ENCODE measurements around the gene SAP30L.

The SAP30L gene, protein sequence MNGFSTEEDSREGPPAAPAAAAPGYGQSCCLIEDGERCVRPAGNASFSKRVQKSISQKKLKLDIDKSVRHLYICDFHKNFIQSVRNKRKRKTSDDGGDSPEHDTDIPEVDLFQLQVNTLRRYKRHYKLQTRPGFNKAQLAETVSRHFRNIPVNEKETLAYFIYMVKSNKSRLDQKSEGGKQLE

DNA sequence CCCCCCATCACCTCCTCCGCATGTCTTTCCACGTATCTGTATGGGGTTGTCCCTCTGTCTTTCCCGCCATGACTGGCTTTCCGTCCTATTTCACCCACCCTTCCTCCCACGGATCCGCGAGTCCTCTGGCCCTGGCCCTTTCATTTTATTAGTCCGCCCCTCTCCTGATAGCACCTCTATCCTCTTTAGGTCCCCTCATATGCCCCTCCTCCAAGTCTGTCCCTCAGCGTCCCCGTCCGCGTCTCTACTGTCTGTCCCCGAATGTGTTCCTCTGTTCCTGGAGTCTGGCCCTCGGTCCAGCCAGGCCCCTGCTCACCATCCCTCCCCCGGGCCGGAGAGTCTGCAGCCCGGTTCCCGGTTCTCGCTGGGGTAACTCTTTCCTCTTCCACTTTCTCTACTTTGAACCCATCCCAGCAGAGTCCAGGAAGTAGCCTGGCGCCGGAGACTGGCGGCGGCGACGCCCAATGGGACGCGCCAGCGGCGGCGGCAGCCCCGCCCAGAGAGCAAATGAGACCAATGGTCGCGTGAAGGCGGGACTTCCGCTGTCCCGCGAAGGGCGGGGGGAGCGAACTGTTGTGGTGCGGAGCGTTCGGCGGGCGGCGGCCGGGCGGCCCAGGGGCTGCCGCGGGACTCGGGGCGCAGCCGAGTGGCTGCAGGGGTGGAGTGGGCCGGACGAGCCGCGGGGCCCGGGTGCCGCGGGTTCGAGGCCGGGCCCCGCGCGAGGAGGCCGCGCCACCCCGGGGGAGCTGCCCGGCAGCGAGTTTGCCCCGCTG, at the start of gene SAP30L:
Gene SAP30L (plus strand): TSS at position 576 of the 773 bp plus-strand sequence. CDS start 608 bp downstream, outside the sequence.
- H3K4me1 Mint-ChIP-seq = peaks cover 18 to 38% of the 10 kb centered on the region in 2 donors
- peaks cover 27 to 31% of the 10 kb centered on the region in 2 donors for H3K36me3 Mint-ChIP-seq
- H3K9me3 Mint-ChIP-seq = no peaks in the 10 kb centered on the region
- H3K27me3 Mint-ChIP-seq = no peaks in the 10 kb centered on the region
- ATAC-seq (replicated peaks) (peak; percentile 94 to 95), DNase-seq (peak; percentile 97)
- H3K4me3 Mint-ChIP-seq = peak within 1 kb of the TSS; percentile 93 to 100
- peak within 1 kb of the TSS; percentile 98 for H3K27ac Mint-ChIP-seq

DNA sequence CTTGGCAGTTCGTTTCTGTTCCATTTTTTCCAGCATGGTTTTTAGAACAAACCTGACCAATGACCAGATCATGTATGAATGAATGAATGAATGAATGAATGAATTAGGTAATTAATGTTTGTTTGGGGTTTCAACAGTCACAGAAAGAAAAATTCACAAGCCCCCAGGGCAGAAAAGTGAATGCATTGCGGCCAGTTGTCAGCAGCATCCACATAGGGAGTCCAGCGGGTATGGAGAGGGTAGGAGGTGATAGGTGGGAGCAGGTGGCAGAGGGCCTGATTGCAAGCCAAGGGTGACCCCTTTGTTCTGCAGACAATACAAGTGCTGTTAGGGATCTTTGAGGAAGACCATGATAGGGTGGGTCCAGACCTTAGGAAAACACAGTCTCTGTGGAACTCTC, 49.7 kb upstream of the SAP30L start:
- peaks cover 20 to 47% of the 10 kb centered on the region in 2 donors for H3K36me3 Mint-ChIP-seq
- no peak overlapping the region for H3K4me3 Mint-ChIP-seq
- no peaks in the 10 kb centered on the region for H3K9me3 Mint-ChIP-seq
- H3K27me3 Mint-ChIP-seq = no peaks in the 10 kb centered on the region
- no peak for ATAC-seq (replicated peaks)
- no peak overlapping the region for H3K27ac Mint-ChIP-seq
- no peak for DNase-seq
- H3K4me1 Mint-ChIP-seq = peaks cover 5 to 14% of the 10 kb centered on the region in 2 donors

DNA sequence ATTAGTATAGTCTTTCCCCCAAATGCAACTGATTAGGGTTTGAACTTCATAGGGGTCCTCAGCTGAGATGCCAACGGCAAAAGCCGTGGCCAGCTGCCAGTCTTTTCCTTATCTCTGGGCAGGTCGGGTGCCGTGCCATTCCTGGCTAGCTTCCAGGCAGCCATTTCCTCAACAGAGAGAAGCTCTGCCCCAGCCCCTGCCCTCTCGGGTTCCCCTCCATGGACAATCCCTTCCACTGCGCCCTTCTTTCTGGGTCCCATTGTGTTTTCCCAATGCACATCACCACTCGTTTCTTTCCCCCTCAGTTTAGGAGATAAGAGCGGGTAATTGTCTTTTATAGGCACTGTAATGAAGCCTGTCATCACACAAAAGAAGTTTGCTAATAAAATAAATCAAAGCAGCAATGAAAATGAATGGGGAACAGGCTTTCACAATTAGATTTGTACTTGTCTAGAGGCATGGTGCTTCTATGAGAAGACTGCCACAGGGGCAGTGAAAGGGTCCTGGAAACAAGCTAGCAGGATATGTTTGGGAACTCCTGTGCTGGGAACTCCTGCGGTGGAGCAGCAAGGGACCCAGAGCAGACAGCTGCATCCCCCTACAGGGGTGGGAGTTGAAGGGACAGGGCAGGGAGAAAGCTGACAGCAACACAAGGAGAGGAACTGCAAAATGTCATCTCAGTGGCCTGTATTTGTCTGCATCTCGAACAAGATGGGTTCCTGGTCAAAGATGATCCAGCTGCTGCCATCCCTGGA, 48.0 kb upstream of the SAP30L start:
- Mint-ChIP-seq H3K4me3 (no peak overlapping the region), H3K27ac (no peak overlapping the region), H3K36me3 (peaks cover 9 to 36% of the 10 kb centered on the region in 2 donors), H3K9me3 (no peaks in the 10 kb centered on the region), H3K4me1 (peaks cover 5 to 14% of the 10 kb centered on the region in 2 donors), H3K27me3 (no peaks in the 10 kb centered on the region)
- ATAC-seq (replicated peaks) (no peak), DNase-seq (no peak)

DNA sequence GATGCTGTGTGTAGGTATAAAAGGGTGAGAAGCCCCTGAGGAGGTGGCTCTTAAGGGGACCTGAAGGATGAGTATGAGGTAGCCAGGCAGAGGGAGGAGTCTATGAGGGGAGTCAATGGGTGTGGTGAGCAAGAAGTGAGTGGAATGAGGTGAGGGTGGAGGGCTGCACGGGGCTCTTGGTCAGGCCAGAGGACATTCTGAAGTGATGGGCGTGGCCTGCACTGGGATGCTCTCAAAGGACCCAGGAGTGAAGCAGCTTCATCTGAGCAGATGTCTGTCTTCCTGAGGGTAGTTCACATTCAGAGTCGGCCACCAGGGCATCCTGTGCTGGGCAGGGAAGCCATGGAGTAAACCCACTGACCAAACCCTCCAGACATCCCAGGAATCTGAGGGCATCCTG, 45.1 kb upstream of the SAP30L start:
- Mint-ChIP-seq H3K27ac (no peak overlapping the region), H3K36me3 (peaks cover 1 to 23% of the 10 kb centered on the region in 2 donors), H3K9me3 (no peaks in the 10 kb centered on the region), H3K4me1 (peaks cover 8 to 22% of the 10 kb centered on the region in 2 donors), H3K4me3 (no peak overlapping the region), H3K27me3 (no peaks in the 10 kb centered on the region)
- no peak for DNase-seq
- no peak for ATAC-seq (replicated peaks)

DNA sequence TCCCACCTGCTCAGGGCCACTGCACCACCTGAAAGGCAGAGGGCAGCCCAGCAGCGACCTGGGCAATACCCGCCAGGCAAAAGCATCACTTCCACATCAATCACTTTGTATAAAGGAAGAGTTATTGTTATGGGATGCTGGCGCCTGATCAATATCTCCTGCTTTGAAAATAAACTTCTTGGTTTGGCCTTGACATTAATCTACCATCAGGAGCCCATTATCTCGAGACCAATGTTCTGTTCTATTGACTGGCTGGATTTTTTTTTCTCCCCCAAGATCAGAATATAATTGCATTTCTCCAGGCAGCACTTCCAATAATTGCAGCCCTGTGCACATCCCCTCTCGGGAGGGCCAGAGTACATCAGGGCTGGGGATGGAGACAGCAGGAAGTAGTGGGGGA, 44.4 kb upstream of the SAP30L start:
- ATAC-seq (replicated peaks) = no peak
- Mint-ChIP-seq H3K27me3 (no peaks in the 10 kb centered on the region), H3K27ac (no peak overlapping the region), H3K36me3 (peaks cover 1 to 17% of the 10 kb centered on the region in 2 donors), H3K9me3 (no peaks in the 10 kb centered on the region), H3K4me1 (peaks cover 7 to 16% of the 10 kb centered on the region in 2 donors), H3K4me3 (no peak overlapping the region)
- DNase-seq = no peak

DNA sequence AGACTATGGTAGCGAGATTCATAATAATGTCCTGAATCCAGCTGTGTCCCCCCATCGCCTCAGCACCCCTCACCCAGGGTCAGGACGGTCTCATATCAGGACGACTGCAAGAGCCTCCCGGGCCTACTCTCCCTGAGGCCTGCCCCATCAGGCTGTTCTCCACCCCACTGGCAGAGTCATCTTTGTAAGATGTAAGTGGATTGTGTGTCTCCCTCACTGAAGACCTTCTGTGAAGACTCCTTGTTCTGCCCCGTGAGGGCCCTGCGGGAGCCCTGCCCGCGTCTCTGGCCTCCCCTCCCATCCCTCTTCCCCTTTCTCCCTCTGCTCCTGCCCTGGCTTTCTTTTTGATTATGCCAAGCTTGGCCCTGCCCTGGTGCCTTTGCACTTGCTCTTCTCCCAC, 43.9 kb upstream of the SAP30L start:
- ATAC-seq (replicated peaks) = no peak
- Mint-ChIP-seq H3K27ac (no peak overlapping the region), H3K36me3 (peaks cover 1 to 20% of the 10 kb centered on the region in 2 donors)

DNA sequence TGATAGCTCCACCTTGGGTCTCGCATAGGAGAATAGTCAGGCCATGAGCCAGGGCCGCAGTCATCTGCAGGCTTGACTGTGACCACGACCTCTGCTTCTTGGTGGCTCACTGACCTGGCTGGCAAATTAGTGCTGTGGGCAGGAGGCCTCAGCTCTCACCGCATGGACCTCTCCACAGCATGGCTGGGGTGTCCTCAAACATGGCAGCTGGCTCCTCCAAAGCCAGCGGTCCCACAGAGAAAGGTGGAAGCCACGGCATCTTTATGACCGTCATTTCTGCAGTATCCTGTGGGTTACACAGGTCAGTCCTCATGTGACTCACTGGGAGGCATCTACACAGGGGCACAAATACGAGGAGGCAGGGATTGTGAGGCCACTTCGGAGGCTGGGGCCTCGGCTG, 43.2 kb upstream of the SAP30L start:
- Mint-ChIP-seq H3K4me1 (peaks cover 7 to 16% of the 10 kb centered on the region in 2 donors), H3K36me3 (peaks cover 1 to 22% of the 10 kb centered on the region in 2 donors), H3K4me3 (no peak overlapping the region), H3K9me3 (no peaks in the 10 kb centered on the region), H3K27ac (no peak overlapping the region), H3K27me3 (no peaks in the 10 kb centered on the region)
- no peak for ATAC-seq (replicated peaks)
- no peak for DNase-seq

More for the DNA sequence above, 43.9 kb upstream of the SAP30L start:
- no peak for DNase-seq
- Mint-ChIP-seq H3K4me3 (no peak overlapping the region), H3K4me1 (peaks cover 7 to 16% of the 10 kb centered on the region in 2 donors), H3K27me3 (no peaks in the 10 kb centered on the region), H3K9me3 (no peaks in the 10 kb centered on the region)

DNA sequence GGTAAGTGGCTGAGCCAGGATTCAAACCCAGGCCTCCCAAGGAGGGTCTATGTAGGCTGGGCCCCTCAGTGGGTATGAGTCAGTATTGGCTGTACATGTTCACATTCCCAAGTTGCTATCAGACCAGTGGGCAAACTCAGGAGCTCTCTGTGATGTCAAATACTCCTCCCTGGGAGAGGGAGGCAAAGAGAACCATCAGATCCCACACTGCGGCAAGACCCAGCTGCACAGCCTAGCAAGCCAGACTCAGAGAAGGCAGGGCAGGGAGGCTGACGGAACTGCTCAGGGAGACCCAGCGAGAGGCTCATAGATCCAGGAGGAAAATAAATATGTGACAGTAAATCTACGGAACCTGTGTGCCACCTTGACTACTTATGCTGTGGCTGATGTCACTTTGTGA, 42.6 kb upstream of the SAP30L start:
- Mint-ChIP-seq H3K4me1 (peaks cover 7 to 16% of the 10 kb centered on the region in 2 donors), H3K27ac (no peak overlapping the region), H3K36me3 (peaks cover 0 to 17% of the 10 kb centered on the region in 2 donors), H3K4me3 (no peak overlapping the region), H3K27me3 (no peaks in the 10 kb centered on the region), H3K9me3 (no peaks in the 10 kb centered on the region)
- DNase-seq = no peak
- no peak for ATAC-seq (replicated peaks)

DNA sequence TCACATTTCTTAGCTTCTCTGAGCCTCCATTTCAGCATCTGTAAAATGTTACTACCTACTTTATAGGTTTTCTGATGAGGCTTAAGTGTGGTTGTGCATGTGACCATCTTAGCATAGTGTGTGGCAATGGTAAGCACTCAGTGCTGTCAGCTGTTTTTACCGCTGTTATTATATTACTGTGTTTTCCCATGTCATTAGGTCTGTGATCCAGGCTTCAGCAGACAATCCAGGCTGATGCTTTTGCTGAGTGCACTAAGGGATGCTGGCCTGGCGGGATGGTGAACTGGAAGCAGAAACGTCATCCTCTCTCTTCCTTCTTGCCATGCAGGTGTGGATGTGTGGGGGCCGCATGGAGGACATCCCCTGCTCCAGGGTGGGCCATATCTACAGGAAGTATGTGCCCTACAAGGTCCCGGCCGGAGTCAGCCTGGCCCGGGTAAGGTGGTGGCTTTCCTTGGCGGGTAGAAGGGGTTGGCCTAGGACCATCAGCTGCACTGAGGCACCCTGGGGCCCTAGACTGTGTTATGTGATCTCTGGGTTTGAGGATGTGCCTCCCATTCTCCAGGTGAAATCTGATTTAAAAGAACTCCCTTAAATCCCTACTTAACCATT, 41.9 kb upstream of the SAP30L start:
- no peak for DNase-seq

DNA sequence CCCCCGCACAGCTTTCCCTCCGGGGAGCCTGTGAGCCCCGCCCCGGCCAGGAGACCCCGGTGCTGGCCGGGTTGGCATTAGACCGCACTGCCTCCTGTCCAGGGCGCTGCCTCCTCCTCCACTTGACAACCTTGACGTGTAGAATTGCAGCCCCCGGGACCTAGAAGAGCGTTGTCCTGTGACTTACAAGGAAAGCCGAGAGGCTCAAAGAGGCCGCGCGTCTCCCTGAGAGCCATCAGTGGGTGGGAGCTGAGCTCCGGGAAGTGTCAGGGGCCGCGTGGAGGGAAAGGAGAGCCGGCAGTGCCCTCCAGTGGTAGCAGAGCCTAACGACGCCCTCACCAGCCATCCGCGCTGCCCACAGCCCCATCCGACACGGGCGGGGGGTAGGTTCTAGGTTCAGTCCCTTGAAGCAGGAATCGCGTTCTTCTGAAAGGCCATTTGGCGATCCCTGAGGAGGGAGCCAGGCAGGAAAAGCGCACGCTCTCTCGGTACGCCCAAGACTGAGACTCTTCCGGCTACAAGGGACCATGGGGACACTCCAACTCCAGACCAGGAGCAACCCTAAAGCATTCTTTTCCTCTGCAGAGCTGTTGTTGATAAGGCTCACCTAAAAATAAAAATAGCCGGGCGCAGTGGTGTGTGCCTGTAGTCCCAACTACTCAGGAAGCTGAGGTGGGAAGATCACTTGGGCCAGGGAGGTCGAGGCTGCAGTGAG, 40.6 kb upstream of the SAP30L start:
- DNase-seq (peak; percentile 66), ATAC-seq (replicated peaks) (peak; percentile 97)
- Mint-ChIP-seq H3K4me1 (peaks cover 7 to 16% of the 10 kb centered on the region in 2 donors), H3K4me3 (peak overlapping the region; percentile 76 to 83), H3K9me3 (no peaks in the 10 kb centered on the region), H3K27ac (peak overlapping the region; percentile 48), H3K36me3 (peaks cover 3 to 19% of the 10 kb centered on the region in 2 donors), H3K27me3 (no peaks in the 10 kb centered on the region)

More for the DNA sequence above, 41.9 kb upstream of the SAP30L start:
- no peak for ATAC-seq (replicated peaks)
- Mint-ChIP-seq H3K4me3 (peak overlapping the region in 1 of 2 donors; percentile 14), H3K9me3 (no peaks in the 10 kb centered on the region), H3K27me3 (no peaks in the 10 kb centered on the region), H3K4me1 (peaks cover 7 to 16% of the 10 kb centered on the region in 2 donors), H3K36me3 (peaks cover 0 to 17% of the 10 kb centered on the region in 2 donors), H3K27ac (no peak overlapping the region)

DNA sequence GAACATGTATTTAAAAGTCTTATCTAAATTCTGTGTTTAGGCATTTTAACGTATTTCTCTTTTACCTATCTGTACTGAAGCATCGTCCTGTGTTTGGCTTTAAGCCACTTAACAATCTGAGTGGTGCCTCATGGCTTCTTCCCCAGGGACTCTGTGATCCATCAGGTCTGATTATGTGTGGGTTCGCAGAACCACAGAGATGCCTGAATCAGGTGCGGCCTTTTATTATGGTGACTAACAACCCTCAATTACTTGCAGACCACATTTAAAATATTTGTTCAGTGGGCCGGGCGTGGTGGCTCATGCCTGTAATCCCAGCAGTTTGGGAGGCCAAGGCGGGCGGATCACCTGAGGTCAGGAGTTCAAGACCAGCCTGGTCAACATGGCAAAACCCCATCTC, 39.6 kb upstream of the SAP30L start:
- Mint-ChIP-seq H3K9me3 (no peaks in the 10 kb centered on the region), H3K27ac (no peak overlapping the region), H3K4me1 (peaks cover 7 to 16% of the 10 kb centered on the region in 2 donors), H3K4me3 (no peak overlapping the region), H3K36me3 (peaks cover 4 to 19% of the 10 kb centered on the region in 2 donors), H3K27me3 (no peaks in the 10 kb centered on the region)
- DNase-seq (no peak), ATAC-seq (replicated peaks) (no peak)

DNA sequence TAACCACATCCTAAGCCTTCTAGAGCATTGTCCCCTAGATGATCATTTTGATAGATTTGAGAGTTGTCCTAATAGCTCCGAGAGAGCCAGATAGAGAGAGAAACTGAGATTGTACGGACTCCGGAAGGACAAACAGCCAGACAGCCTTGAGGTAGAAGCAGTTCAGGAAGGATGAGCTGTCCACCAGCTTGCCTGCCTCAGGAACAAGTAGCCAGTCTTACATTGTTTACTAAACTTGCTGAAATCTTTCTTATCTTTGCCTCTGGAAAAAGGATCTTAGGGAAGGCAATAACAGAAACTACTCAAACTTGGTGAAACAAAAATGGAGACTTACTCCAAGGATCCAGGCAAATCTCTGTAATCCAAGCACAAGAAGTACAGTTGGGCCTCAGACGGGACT, 39.0 kb upstream of the SAP30L start:
- no peak overlapping the region for H3K4me3 Mint-ChIP-seq
- H3K27ac Mint-ChIP-seq = no peak overlapping the region
- ATAC-seq (replicated peaks) (no peak), DNase-seq (no peak)
- no peaks in the 10 kb centered on the region for H3K9me3 Mint-ChIP-seq
- peaks cover 10 to 25% of the 10 kb centered on the region in 2 donors for H3K36me3 Mint-ChIP-seq
- no peaks in the 10 kb centered on the region for H3K27me3 Mint-ChIP-seq
- peaks cover 7 to 16% of the 10 kb centered on the region in 2 donors for H3K4me1 Mint-ChIP-seq

DNA sequence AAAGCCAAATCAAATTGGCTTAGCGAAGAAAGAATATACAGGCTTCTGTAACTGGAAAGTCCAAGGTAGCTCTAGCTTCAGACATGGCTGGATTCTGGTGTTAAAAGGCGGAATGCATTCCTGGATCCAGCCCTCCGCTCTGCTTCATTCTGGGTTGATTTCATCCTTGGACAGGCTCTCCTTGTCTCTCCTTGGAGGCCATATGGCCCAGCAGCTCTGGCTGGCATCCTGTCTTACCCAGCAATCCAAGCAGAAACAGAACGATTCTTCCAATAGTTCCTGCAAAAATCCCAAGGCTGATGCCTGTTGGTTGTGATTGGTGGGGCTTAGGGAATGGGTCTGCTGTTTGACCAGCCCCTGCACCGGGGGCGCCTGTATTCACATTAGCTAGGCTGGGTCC, 37.0 kb upstream of the SAP30L start:
- H3K4me3 Mint-ChIP-seq = no peak overlapping the region
- H3K36me3 Mint-ChIP-seq = peaks cover 11 to 32% of the 10 kb centered on the region in 2 donors

More for the DNA sequence above, 37.0 kb upstream of the SAP30L start:
- H3K9me3 Mint-ChIP-seq = no peaks in the 10 kb centered on the region
- no peak for DNase-seq
- H3K27ac Mint-ChIP-seq = no peak overlapping the region
- H3K4me1 Mint-ChIP-seq = peaks cover 7 to 16% of the 10 kb centered on the region in 2 donors
- H3K27me3 Mint-ChIP-seq = no peaks in the 10 kb centered on the region
- ATAC-seq (replicated peaks) = no peak

All from stimulated activated naive B cell treated with anti-CD40 and anti-IgM and Interleukin-4, amounts not matched to agents 10 μg/mL and 1 μg/mL and 100 μg/mL, for 72 hours (primary cell).